ENCODE measurements around the gene ACBD6.

ACBD6 gene

DNA sequence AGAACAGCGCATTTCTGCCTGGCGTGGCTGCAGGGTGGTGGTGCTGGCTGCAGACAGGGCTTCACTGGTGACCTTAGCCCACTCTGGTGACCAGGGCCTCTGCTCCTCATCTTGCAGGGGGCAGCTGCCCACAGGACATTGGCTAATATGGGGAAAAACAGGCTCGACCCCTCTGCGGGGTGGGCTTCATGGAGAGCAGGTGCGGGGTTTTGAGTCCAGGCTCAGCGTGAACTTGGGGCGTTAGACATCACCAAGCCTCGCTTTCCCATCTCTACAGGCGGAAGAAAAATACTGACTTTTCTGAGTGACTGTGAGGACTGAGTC, 247.9 kb downstream of the ACBD6 start:
- Histone ChIP-seq H3K9ac (no peak overlapping the region), H3K36me3 (ENCODE audit: insufficient read depth) (no peaks in the 10 kb centered on the region), H3K79me2 (ENCODE audit: insufficient read depth, low read depth) (no peaks in the 10 kb centered on the region), H3K27ac (no peak overlapping the region), H3K27me3 (ENCODE audit: insufficient read depth, low read depth) (no peaks in the 10 kb centered on the region), H3K4me1 (ENCODE audit: low read depth, poor library complexity, severe bottlenecking) (peaks cover 7% of the 10 kb centered on the region), H4K20me1 (ENCODE audit: insufficient read depth) (no peaks in the 10 kb centered on the region), H2AFZ (ENCODE audit: low read depth) (no peak overlapping the region), H3K4me3 (IDR thresholded peaks at IDR 0.05; ENCODE audit: insufficient read depth, low read depth, low read length) (no peak overlapping the region), H3K4me2 (no peak overlapping the region)
- TF ChIP-seq, protein P1, sequence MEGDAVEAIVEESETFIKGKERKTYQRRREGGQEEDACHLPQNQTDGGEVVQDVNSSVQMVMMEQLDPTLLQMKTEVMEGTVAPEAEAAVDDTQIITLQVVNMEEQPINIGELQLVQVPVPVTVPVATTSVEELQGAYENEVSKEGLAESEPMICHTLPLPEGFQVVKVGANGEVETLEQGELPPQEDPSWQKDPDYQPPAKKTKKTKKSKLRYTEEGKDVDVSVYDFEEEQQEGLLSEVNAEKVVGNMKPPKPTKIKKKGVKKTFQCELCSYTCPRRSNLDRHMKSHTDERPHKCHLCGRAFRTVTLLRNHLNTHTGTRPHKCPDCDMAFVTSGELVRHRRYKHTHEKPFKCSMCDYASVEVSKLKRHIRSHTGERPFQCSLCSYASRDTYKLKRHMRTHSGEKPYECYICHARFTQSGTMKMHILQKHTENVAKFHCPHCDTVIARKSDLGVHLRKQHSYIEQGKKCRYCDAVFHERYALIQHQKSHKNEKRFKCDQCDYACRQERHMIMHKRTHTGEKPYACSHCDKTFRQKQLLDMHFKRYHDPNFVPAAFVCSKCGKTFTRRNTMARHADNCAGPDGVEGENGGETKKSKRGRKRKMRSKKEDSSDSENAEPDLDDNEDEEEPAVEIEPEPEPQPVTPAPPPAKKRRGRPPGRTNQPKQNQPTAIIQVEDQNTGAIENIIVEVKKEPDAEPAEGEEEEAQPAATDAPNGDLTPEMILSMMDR (conservative IDR thresholded peaks at IDR 0.05; ENCODE audit: low read depth, low read length), result no peak

DNA sequence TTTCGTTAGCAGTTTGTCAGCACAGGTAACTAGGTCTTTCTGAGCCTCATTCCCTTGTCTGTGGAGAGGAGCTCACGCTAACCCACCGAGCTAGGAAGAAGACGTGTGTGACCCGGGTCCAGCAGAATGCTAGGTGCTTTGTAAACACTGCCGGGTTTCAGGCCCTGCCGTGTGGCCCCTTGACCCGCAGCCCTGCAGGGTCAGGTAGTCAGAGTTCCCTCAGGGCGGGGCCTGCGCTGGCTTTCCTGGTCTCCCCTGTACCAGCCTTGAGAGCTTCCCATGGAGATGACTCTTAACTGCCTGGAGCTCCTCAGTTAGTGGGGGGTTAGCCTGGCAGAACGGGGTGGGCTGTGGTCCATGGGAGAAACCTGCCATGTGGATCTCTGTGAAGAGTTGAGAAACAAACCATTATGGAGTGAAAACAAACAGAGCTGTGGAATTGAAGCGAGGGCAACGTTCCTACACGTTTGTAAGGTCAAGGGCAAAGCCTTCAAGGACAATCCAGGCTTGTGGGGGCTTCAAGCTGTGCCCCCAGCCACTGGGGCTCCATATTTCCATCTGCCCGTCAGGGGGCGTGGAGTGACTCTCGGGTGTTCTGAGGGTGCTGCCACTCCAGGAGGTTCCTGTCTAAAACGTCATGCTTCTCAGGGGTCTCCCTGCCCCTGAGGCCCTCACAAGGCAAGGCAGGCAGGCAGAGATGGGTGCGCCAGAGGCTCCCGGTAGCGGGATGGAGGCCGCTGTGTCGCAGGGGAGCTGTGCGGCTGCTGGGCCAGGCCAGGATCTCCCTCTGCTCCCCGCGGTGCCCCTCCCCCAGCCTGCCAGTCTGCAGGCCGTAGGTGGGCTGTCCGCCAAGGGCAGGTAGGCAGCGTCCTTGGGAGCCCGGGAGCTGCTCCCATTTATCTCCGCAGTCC, 248.5 kb downstream of the ACBD6 start:
- TF ChIP-seq, protein P1 (conservative IDR thresholded peaks at IDR 0.05; ENCODE audit: low read depth, low read length), result no peak
- Histone ChIP-seq H3K27me3 (ENCODE audit: insufficient read depth, low read depth) (no peaks in the 10 kb centered on the region), H3K4me1 (ENCODE audit: low read depth, poor library complexity, severe bottlenecking) (peaks cover 7% of the 10 kb centered on the region), H3K27ac (no peak overlapping the region), H3K4me2 (no peak overlapping the region), H2AFZ (ENCODE audit: low read depth) (no peak overlapping the region), H3K79me2 (ENCODE audit: insufficient read depth, low read depth) (no peaks in the 10 kb centered on the region), H3K4me3 (IDR thresholded peaks at IDR 0.05; ENCODE audit: insufficient read depth, low read depth, low read length) (no peak overlapping the region), H3K36me3 (ENCODE audit: insufficient read depth) (no peaks in the 10 kb centered on the region), H4K20me1 (ENCODE audit: insufficient read depth) (no peaks in the 10 kb centered on the region), H3K9ac (no peak overlapping the region)

DNA sequence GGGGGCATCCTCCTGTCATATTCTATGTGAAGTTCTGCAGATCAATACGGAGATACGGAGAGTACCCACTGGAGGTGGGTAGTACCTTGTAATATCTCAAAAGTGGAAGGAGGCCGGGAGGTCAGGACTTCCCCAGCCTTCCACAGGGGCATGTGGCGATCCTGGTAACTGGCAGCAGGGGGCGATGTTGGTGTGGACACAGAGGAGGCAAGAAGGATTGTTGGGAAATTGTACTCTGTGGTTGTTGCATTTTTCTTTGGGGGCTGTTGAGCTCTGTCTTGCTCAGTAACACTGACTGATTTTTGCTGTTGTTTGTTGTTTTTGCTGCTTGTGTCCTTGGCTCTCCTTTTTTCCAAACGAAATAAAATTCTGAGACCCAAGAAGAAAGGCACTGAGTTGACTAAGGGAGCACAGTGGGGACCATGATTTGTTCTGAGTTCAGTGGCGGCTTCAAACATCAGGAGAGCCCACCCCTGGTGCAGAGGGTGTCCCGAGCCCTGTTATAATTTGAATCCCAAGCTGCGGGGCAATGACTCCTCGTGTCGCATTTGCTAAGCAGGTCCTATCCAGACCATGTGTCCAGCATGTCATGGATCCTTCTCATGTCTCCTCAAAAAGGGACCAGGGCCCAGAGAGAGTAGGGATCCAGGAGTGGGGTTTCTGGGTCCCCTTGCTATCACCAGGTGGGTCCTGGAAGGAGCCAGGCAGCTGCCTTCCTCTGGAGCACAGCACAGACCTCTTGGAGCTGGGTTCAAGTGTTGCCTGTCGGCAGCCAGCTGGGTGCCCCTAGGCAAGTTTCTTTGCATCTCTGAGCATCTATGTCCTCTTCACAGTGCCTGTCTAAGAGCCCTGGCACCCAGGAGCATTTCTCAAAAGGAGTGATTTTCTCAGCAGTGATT, 249.5 kb downstream of the ACBD6 start:
- Histone ChIP-seq H3K27ac (no peak overlapping the region), H3K4me3 (IDR thresholded peaks at IDR 0.05; ENCODE audit: insufficient read depth, low read depth, low read length) (no peak overlapping the region), H4K20me1 (ENCODE audit: insufficient read depth) (no peaks in the 10 kb centered on the region), H3K9ac (no peak overlapping the region), H3K27me3 (ENCODE audit: insufficient read depth, low read depth) (no peaks in the 10 kb centered on the region), H3K79me2 (ENCODE audit: insufficient read depth, low read depth) (no peaks in the 10 kb centered on the region), H3K4me1 (ENCODE audit: low read depth, poor library complexity, severe bottlenecking) (peaks cover 7% of the 10 kb centered on the region), H3K36me3 (ENCODE audit: insufficient read depth) (no peaks in the 10 kb centered on the region), H2AFZ (ENCODE audit: low read depth) (peak overlapping the region; percentile 43; the same call in 1 of the 2 replicates), H3K4me2 (peak overlapping the region; percentile 33; the same call in 1 of the 2 replicates)
- TF ChIP-seq, protein P1 (conservative IDR thresholded peaks at IDR 0.05; ENCODE audit: low read depth, low read length), result peak; percentile 99

DNA sequence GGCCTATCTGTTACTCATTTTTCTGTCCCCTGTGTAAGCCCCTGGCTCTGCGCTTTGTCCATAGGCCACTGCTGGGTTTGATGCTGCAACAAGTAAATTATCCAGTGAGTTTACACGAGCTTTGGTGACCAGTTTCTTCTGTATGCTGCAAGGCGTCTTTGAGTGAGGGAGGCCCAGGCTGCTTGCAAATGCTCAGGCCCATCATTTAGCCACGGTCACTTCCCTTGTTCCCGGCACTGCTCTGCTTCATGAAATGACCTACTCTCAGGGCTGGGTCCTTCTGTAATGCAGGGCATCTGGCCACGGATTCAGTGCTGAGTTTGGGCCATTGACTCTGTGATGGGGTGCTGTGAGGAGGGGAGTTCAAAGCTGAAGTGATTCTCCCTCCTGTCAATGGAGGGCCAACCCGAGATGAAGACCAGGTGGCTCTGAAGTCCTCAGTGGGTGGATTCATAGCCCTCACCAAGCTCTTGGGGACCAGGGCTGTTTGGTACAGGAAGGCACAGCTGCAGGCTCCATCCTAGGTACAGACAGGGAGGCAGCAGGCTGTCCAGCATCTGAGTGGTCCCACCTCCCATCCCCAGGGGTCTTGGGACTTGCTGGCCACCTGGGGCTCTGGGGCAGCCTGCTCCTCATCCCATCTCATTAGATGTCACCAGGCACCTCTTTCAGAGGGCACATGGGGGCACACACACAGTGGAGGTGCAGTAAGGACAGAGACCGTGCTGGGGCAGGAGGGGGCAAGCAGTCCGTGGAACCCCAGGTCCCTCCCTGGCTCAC, 250.7 kb downstream of the ACBD6 start:
- Histone ChIP-seq H3K27ac (no peak overlapping the region), H3K9ac (no peak overlapping the region), H3K36me3 (ENCODE audit: insufficient read depth) (no peaks in the 10 kb centered on the region), H2AFZ (ENCODE audit: low read depth) (no peak overlapping the region; the same call in 1 of the 2 replicates), H3K4me2 (no peak overlapping the region), H4K20me1 (ENCODE audit: insufficient read depth) (no peaks in the 10 kb centered on the region), H3K4me1 (ENCODE audit: low read depth, poor library complexity, severe bottlenecking) (peaks cover 19% of the 10 kb centered on the region), H3K27me3 (ENCODE audit: insufficient read depth, low read depth) (no peaks in the 10 kb centered on the region), H3K4me3 (IDR thresholded peaks at IDR 0.05; ENCODE audit: insufficient read depth, low read depth, low read length) (no peak overlapping the region), H3K79me2 (ENCODE audit: insufficient read depth, low read depth) (no peaks in the 10 kb centered on the region)
- TF ChIP-seq, protein P1 (conservative IDR thresholded peaks at IDR 0.05; ENCODE audit: low read depth, low read length), result no peak
